Neural crest cell (in vitro differentiated cells): ENCODE data around the gene ADGRB3. TPM values are rescaled to one million over a fixed set of nuclear protein-coding genes. Genes with fewer than 3 reads are reported as not detected.

Experiments
- DNase-seq: peaks from one replicate; pipeline ENCODE4 v3.0.0; 2021; ENCODE audit warnings: low read depth, mixed read lengths, low spot score
- H3K27ac Mint-ChIP-seq: one replicate; pipeline ENCODE4 v1.8.0; 2021; ENCODE audit warnings: mild to moderate bottlenecking, mixed read lengths; ENCODE audit not compliant: unreplicated experiment
- H3K27me3 Mint-ChIP-seq: 2 replicates; pipeline ENCODE4 v1.8.0; 2021; ENCODE audit warnings: low read depth, mild to moderate bottlenecking, mixed read lengths
- H3K36me3 Mint-ChIP-seq: 2 replicates; pipeline ENCODE4 v1.8.0; 2021; ENCODE audit warnings: low read depth, mild to moderate bottlenecking, mixed read lengths
- H3K4me1 Mint-ChIP-seq: 2 replicates; pipeline ENCODE4 v1.8.0; 2021; ENCODE audit warnings: mixed read lengths
- H3K4me3 Mint-ChIP-seq: one replicate; pipeline ENCODE4 v1.8.0; 2021; ENCODE audit warnings: mild to moderate bottlenecking, mixed read lengths
- H3K9me3 Mint-ChIP-seq: 2 replicates; pipeline ENCODE4 v1.8.0; 2021; ENCODE audit warnings: mixed read lengths
- total RNA-seq: library from RNA; stranded (reverse); gene quantifications from 2 replicates; pipeline ENCODE4 v1.2.1, GENCODE V29; 2021
- TF ChIP-seq, protein P1 (sequence below): fragments of 200-600 bp; sonication (generic); conservative IDR thresholded peaks from 2 replicates; pipeline ENCODE4 v1.5.0; 2021; ENCODE audit warnings: antibody characterized with exemption, mild to moderate bottlenecking

ADGRB3 gene
- total RNA-seq, 1 donor from 2014 or later: 5.1 TPM

DNA sequence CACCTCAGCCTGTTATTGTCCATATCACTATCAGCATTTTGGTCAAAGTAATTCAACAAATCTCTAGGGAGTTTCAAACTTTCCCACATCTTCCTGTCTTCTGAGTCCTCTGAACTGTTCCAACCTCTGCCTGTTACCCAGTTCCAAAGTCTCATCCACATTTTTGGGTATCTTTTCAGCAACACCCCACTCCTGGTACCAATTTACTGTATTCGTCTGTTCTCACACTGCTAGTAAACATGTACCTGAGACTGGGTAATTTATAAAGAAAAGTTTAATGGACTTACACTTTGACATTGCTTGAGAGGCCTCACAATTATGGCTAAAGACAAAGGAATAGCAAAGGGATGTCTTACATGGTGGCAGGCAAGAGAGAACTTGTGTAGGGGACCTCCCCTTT lies 224.2 kb downstream of the ADGRB3 start:
- TF ChIP-seq, protein P1, sequence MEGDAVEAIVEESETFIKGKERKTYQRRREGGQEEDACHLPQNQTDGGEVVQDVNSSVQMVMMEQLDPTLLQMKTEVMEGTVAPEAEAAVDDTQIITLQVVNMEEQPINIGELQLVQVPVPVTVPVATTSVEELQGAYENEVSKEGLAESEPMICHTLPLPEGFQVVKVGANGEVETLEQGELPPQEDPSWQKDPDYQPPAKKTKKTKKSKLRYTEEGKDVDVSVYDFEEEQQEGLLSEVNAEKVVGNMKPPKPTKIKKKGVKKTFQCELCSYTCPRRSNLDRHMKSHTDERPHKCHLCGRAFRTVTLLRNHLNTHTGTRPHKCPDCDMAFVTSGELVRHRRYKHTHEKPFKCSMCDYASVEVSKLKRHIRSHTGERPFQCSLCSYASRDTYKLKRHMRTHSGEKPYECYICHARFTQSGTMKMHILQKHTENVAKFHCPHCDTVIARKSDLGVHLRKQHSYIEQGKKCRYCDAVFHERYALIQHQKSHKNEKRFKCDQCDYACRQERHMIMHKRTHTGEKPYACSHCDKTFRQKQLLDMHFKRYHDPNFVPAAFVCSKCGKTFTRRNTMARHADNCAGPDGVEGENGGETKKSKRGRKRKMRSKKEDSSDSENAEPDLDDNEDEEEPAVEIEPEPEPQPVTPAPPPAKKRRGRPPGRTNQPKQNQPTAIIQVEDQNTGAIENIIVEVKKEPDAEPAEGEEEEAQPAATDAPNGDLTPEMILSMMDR: no peak
- H3K9me3 Mint-ChIP-seq: peaks cover 13% of the 10 kb centered on the region
- H3K27ac Mint-ChIP-seq: no peak overlapping the region
- no peak overlapping the region for H3K4me3 Mint-ChIP-seq
- no peaks in the 10 kb centered on the region for H3K27me3 Mint-ChIP-seq
- H3K4me1 Mint-ChIP-seq: no peaks in the 10 kb centered on the region
- DNase-seq: no peak
- H3K36me3 Mint-ChIP-seq: peaks cover 25% of the 10 kb centered on the region

DNA sequence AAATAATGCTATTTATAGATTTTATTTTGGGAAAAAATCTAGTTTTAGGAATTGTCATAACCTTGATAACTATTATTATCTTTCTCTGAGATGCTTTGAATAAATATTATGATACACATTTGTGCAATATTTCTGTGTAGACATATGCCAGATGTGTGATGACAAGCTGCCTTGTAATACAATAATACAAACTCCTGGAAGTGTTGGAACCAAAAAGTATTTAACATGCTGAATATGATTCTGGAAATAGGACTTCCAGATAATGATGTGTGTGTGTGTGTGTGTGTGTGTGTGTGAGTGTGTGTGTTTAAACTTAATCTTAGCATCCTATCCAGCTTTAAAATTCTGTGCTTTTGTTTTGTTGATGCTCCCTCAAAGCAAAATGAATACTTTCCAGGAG lies 233.6 kb downstream of the ADGRB3 start:
- TF ChIP-seq, protein P1: no peak
- Mint-ChIP-seq H3K27ac (no peak overlapping the region), H3K36me3 (peaks cover 16% of the 10 kb centered on the region), H3K4me3 (no peak overlapping the region), H3K4me1 (no peaks in the 10 kb centered on the region), H3K27me3 (no peaks in the 10 kb centered on the region), H3K9me3 (peaks cover 8% of the 10 kb centered on the region)
- no peak for DNase-seq

GRCh38 chr6:68873236-68873635 lies 238.2 kb downstream of the ADGRB3 start:
- Mint-ChIP-seq H3K27ac (no peak overlapping the region), H3K27me3 (no peaks in the 10 kb centered on the region), H3K36me3 (peaks cover under 1% of the 10 kb centered on the region), H3K4me1 (no peaks in the 10 kb centered on the region), H3K4me3 (no peak overlapping the region), H3K9me3 (no peaks in the 10 kb centered on the region)
- DNase-seq: no peak
- TF ChIP-seq, protein P1: no peak

DNA sequence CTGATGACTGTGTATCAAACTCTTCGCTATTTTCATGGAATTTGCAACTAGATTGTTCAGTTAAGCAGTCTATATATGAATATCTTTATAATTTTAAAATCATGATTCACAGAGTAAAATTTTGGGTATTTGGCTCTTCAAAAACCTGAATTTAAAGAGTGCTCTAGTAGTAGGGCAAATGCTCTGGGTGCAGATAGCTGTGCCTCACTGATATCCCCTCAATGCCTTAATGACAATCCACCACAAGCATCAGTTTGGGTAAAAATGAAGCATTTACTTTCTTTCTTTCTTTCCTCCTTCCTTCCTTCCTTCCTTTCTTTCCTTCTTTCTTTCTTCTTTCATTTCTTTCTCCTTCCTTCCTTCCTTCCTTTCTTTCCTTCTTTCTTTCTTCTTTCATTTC lies 239.7 kb downstream of the ADGRB3 start:
- H3K9me3 Mint-ChIP-seq: peaks cover 3% of the 10 kb centered on the region
- no peak for DNase-seq
- H3K27me3 Mint-ChIP-seq: no peaks in the 10 kb centered on the region
- no peak overlapping the region for H3K4me3 Mint-ChIP-seq
- peaks cover 4% of the 10 kb centered on the region for H3K36me3 Mint-ChIP-seq
- TF ChIP-seq, protein P1: no peak
- H3K4me1 Mint-ChIP-seq: no peaks in the 10 kb centered on the region
- H3K27ac Mint-ChIP-seq: no peak overlapping the region

GRCh38 chr6:68875403-68875802 lies 240.3 kb downstream of the ADGRB3 start:
- DNase-seq: no peak
- Mint-ChIP-seq H3K27me3 (no peaks in the 10 kb centered on the region), H3K36me3 (peaks cover 4% of the 10 kb centered on the region), H3K4me1 (peaks cover 6% of the 10 kb centered on the region), H3K27ac (no peak overlapping the region), H3K9me3 (peaks cover 3% of the 10 kb centered on the region), H3K4me3 (no peak overlapping the region)
- TF ChIP-seq, protein P1: no peak
